Measurements from ENCODE around the gene JAGN1.
"Not testable (repeated sequence)": the region's sequence is repeated elsewhere in the genome, so short reads cannot be mapped to it uniquely, and the experiment has no call there.

The JAGN1 gene

DNA sequence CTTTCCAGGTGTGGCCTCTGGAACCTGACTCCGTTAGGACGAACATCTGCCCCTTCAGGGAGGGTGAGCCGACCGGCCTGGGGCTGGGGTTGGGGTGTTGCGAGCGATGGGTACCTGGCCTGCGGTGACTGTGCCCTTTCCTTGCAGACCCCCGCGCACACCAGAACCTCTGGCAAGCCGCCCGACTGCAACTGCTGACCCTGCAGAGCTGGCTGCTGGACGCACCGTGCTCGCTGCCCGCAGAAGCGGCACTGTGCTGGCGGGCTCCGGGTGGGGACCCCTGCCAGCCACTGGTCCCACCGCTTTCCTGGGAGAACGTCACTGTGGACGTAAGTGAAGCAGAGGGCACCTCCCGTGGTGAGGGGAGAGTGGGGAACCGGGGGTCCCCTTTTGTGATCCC, 37.7 kb downstream of the JAGN1 start:
- no peak for DNase-seq

DNA sequence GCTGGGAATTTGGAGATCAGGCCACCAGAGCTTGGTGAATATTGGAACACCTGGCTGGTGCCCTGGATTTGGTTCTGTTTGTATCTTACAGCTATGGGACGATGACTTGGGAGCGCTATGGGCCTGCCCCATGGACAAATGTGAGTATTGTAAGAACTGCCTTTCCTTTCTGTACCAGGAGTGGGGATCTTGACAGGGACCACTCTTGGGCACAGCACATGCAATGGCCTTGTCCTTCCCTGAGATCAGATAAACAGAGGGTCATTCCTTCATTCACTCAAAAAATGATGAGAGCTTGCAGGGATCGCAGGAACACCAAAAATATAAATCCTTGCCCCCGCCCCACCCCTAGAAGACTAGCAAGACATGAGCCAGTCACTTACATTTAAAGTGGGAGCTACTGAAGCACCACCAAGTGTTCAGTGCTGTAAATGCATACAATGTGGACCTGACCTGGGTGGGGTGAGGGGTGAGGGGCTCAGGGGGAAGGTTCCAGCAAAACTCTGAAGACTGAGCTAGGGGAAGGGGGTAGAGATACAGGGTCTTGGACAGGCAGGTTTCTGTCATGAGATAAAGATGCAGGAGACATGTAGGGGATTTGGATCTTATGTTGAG, 40.5 kb downstream of the JAGN1 start:
- DNase-seq = no peak

DNA sequence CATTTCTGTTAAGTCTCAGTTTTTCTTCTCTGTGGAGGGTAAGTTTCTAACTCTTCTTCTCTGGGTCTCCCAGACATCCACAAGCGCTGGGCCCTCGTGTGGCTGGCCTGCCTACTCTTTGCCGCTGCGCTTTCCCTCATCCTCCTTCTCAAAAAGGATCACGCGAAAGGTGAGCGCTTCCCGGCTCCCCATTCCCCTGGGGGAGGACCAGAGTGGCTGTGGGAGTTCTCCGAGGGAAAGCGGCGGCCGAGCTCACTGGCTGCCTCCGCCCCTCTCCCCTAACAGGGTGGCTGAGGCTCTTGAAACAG, 42.1 kb downstream of the JAGN1 start:
- DNase-seq = no peak

DNA sequence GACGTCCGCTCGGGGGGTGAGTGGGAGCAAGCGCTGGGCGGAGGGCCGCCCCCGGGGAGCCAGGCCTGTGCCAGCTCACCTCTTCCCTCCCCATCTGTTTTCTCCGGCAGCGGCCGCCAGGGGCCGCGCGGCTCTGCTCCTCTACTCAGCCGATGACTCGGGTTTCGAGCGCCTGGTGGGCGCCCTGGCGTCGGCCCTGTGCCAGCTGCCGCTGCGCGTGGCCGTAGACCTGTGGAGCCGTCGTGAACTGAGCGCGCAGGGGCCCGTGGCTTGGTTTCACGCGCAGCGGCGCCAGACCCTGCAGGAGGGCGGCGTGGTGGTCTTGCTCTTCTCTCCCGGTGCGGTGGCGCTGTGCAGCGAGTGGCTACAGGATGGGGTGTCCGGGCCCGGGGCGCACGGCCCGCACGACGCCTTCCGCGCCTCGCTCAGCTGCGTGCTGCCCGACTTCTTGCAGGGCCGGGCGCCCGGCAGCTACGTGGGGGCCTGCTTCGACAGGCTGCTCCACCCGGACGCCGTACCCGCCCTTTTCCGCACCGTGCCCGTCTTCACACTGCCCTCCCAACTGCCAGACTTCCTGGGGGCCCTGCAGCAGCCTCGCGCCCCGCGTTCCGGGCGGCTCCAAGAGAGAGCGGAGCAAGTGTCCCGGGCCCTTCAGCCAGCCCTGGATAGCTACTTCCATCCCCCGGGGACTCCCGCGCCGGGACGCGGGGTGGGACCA, 42.6 kb downstream of the JAGN1 start:
- peak; percentile 43 for DNase-seq

DNA sequence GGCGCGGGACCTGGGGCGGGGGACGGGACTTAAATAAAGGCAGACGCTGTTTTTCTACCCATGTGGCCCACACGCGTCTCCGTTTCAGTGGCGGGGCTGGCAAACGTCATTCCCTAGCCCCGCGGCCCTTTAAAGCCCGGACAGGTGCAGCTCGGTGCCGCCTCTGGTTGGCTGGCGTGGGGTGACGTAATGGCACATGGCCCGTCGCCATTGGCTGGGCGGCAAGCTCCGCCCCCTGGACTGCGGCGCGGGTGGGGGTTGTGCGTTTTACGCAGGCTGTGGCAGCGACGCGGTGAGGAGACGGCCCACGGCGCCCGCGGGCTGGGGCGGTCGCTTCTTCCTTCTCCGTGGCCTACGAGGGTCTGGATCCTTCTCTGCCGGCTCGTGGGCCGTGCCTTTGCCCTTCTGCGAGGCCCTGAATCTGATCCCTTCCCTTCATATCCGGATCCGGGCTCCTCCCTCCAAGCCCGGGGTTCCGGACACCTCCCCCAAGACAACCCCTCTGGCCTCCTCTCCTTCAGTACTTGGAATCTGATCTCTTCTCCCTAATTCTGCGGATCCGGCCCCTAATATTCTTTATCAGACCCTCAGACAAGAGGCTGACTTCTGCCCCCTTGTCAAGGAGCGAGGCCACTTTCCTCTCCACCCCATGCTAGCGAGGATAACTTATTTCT, 43.3 kb downstream of the JAGN1 start, which contains the start of gene CRELD1:
Gene CRELD1, plus strand, starts transcription at position 274 of the 674 bp plus-strand sequence. CDS start 605 bp downstream, outside the sequence.
- DNase-seq = peak; percentile 83

DNA sequence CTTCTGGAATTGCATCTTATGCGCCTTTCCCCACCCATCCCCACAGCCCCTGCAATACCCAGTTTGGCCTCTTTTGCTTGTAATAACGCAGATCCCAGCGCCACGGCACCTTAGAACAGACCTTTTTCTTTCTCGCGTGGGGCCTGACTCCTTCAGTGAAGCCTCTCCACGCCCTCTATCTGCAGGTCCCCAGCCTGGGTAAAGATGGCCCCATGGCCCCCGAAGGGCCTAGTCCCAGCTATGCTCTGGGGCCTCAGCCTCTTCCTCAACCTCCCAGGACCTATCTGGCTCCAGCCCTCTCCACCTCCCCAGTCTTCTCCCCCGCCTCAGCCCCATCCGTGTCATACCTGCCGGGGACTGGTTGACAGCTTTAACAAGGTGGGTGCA, 43.8 kb downstream of the JAGN1 start:
- no peak for DNase-seq

DNA sequence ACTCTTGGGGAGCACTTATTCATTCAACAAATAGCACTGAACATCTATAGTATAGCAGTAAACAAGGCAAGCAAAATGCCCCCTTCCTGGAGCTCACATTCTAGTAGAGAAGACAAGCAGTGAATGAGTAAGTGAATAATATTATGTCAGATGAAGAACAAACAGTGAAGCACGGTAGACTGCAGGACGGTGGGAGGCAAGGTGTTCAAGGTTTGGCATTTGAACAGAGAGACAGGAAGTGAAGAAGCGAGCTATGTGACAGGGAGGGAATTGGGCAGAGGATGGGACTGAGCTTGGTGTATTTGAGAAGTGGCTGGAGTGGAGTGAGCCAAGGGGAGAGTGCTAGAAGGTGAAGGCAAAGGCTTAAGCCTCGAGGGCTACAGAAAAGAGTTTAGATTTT, 44.6 kb downstream of the JAGN1 start:
- DNase-seq = no peak

DNA sequence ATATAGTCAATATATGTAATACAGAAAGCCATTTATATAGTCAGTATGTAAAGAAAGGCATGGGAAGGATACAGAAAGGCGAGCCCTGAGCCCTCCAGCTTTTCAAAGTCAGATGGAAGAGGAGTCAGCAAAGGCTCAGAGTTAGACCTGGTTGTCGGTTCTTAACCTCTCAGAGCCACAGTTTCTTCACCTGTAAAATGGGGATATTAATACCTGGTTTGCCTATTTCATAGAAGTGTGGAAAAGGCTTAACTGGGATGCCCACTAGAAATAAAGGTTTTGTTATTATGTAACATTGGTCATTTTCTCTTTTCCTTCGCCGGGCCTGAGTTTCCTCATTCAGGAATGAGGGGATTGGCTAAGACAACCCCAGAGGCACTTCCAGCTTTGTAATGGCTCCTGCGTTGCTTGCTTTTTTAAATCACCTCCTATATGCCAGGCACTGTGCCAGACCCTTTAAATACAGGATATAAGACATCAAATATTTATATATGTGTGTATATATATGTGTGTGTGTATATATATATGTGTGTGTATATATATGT, 45.6 kb downstream of the JAGN1 start:
- DNase-seq = no peak

DNA sequence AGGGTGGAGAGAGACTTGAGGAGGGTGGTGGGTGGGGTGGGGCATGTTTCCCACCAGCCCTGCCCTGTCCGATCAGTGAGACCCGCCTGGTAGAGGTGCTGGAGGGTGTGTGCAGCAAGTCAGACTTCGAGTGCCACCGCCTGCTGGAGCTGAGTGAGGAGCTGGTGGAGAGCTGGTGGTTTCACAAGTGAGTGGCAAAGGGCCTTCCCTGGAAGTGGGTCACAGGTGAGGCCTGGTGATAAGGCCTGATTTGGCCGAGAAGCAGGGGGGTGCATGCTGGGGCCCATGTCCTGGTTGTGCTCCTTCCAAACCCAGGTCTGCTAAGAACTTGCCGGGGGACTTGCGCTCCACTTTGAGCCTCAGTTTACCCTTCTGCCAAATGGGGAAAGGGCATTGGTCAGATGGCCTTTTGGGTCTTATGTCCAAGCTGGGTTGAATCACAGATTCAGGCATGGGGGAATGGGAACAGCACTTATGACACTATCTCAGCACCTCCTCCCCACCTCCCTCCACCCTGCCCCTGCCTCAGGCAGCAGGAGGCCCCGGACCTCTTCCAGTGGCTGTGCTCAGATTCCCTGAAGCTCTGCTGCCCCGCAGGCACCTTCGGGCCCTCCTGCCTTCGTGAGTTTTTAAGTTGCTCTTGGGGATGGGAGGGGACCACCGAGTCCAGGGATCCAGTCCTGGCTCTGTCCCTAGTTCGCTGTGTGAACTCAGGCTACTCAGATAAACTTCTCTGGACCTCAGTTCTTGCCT, 47.3 kb downstream of the JAGN1 start:
- DNase-seq = no peak

DNA sequence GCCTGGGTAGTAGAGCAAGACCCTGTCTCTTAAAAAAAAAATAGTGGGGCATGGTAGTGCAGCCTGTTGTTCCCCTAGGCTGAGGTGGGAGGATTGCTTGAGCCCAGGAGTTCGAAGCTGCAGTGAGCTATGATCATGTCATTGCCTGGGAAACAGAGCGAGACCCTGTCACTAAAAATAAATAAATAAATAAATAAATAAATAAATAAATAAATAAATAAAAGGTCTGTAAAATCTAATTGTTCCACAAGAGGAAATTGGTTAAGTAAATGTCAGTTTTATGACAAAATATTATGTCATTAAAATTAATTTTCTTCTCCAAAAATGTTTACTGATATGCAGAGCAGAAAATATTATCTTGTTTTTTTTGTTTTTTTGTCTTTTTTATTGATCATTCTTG, 48.6 kb downstream of the JAGN1 start:
- no peak for DNase-seq

DNA sequence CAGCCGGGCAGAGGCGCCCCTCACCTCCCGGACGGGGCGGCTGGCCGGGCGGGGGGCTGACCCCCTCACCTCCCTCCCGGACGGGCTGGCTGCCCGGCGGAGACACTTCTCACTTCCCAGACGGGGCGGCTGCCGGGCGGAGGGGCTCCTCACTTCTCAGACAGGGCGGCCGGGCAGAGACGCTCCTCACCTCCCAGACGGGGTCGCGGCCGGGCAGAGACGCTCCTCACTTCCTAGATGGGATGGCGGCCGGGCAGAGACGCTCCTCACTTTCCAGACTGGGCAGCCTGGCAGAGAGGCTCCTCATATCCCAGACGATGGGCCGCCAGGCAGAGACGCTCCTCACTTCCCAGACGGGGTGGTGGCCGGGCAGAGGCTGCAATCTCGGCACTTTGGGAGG, 49.5 kb downstream of the JAGN1 start:
- not testable (repeated sequence) for DNase-seq

DNA sequence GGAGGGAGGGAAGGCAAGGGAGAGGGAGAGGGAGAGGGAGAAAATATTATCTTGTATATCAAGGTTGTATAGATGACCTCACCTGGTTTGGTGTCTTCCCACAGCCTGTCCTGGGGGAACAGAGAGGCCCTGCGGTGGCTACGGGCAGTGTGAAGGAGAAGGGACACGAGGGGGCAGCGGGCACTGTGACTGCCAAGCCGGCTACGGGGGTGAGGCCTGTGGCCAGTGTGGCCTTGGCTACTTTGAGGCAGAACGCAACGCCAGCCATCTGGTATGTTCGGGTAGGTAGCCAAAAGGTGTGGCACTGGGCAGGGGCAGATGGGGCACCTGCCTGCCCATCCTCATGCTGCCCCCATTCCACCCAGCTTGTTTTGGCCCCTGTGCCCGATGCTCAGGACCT, 50.3 kb downstream of the JAGN1 start:
- no peak for DNase-seq

DNA sequence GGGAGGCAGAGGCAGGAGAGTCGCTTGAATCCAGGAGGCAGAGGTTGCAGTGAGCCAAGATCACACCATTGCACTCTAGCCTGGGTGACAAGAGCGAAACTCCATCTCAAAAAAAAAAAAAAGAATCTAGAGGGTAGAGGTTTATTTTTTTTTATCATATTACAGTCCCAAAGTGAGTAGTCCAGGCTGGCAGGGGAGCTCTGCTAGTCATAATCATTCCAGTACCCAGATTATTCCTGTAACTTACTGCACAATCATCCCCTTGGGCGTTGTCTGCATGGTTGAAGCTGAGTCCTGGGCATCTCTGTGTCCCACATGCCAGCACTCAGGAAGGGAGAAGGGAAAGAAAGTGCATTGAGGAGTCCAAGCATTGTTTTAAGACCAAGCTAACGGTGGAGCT, 51.8 kb downstream of the JAGN1 start:
- no peak for DNase-seq

DNA sequence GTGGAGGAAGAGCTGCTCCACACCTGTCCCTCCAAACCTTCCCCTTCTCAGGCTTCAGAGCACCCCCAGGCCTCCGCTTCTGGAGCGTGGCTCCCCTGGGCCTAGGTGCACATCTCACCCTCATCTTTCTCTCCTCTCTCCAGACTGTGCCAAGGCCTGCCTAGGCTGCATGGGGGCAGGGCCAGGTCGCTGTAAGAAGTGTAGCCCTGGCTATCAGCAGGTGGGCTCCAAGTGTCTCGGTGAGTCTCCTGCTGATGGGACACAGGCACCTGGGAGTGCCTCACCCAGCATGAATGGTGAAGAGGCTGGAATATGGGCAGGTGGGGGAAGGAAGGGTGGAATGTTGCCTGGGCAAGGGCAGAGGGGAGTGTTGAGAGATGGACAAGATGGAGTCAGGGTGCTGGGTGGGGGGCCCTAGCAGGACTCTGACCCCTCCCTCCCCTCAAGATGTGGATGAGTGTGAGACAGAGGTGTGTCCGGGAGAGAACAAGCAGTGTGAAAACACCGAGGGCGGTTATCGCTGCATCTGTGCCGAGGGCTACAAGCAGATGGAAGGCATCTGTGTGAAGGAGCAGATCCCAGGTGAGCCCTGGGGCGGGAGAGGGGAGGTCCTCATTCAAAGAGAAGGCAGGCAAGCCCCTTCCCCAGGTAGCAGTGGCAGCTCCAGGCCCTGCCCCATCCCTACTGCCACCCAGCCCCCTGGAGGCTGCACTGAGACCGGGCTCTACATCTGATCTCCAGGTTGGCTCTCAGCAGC, 52.7 kb downstream of the JAGN1 start:
- DNase-seq = no peak

Data from NCI-H2227 treated with DMSO at 0.1 percent for 48 hours (cell line).